Muscle of leg (tissue), 11 donors: ENCODE results near the gene NBAS. TPM values are rescaled to one million over a fixed set of nuclear protein-coding genes. Genes with fewer than 3 reads are reported as not detected.
A peak's percentile ranks its signal among the peaks of the same experiment; 100 is the strongest.

Source experiments
- DNase-seq: peaks from one replicate; pipeline ENCODE4 v3.0.0; 2013
- H3K27ac ChIP-seq: one replicate; pipeline ENCODE4 v1.5.1; 2013; ENCODE audit warnings: mild to moderate bottlenecking, low read length, control low read depth
- H3K27me3 ChIP-seq: one replicate; pipeline ENCODE4 v1.6.1; 2013; ENCODE audit warnings: low read length; ENCODE audit not compliant: control insufficient read depth, insufficient read depth
- H3K36me3 ChIP-seq: one replicate; pipeline ENCODE4 v1.6.1; 2013; ENCODE audit warnings: low read length; ENCODE audit not compliant: control insufficient read depth, insufficient read depth
- H3K4me1 ChIP-seq: one replicate; pipeline ENCODE4 v1.6.1; 2013; ENCODE audit warnings: low read length; ENCODE audit not compliant: control insufficient read depth, insufficient read depth
- H3K4me3 ChIP-seq: one replicate; pipeline ENCODE4 v1.5.1; 2013; ENCODE audit warnings: low read length, control low read depth
- H3K9me3 ChIP-seq: replicated peaks from 2 replicates; pipeline ENCODE4 v1.6.1; 2013; ENCODE audit warnings: low read depth, low read length; ENCODE audit not compliant: control insufficient read depth
- WGBS: methylation state at CpG from one replicate; pipeline ENCODE4 v1.1.5; 2013; ENCODE audit warnings: missing lambda C conversion rate; ENCODE audit not compliant: insufficient coverage; 5-methylcytosine and 5-hydroxymethylcytosine counted together
- polyA plus RNA-seq, 8 donors: library from polyadenylated mRNA; unstranded; fragments of 120-200 nt; gene quantifications; one replicate each; pipeline versions ENCODE4 v1.2.1 to v1.2.3, GENCODE V29; 2013; ENCODE audit warnings: inconsistent platforms in 1 of 8, low replicate concordance in 1 of 8; ENCODE audit not compliant: insufficient read length in 8 of 8, insufficient read depth in 1 of 8
- total RNA-seq: library from RNA; stranded (reverse); fragments of 120-200 nt; gene quantifications from one replicate; pipeline ENCODE4 v1.2.4, GENCODE V29; 2013

Gene NBAS
- total and polyA plus RNA-seq, 9 donors, result 33.3 to 57.5 (median 36.1) TPM

DNA sequence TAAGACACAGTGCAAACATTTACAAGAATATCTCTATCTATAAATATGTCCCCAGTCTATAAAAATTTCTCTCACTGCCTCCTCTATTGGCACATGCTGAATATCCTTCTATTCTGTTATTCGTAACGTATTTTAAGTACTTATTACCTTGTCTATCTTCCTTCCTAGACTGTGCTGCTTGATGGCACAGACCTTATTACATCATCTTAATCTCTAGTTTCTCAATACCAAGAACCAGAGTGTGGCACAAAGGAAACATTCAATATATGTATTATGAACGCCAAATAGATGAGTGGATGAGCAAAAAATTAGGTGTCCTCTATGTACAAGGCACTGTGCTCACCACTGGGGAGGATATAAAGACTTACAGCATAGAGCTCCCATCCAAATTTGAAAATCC, 282.8 kb downstream of the NBAS start:
- Histone ChIP-seq H3K27me3 (no peaks in the 10 kb centered on the region), H3K9me3 (no peaks in the 10 kb centered on the region), H3K27ac (no peak overlapping the region), H3K36me3 (peaks cover 11% of the 10 kb centered on the region), H3K4me1 (no peaks in the 10 kb centered on the region), H3K4me3 (no peak overlapping the region)
- no CpG with 5 or more reads among the region's 3 CpGs for WGBS
- DNase-seq, result no peak

- WGBS, result 50% methylated on average over 1 of the region's 2 CpGs
- Histone ChIP-seq H3K36me3 (peaks cover 7% of the 10 kb centered on the region), H3K4me1 (peaks cover 3% of the 10 kb centered on the region), H3K4me3 (no peak overlapping the region), H3K27ac (no peak overlapping the region), H3K9me3 (no peaks in the 10 kb centered on the region), H3K27me3 (no peaks in the 10 kb centered on the region)
- no peak for DNase-seq
These were observed 285.8 kb downstream of the NBAS start for GRCh38 chr2:15275346-15275745.

GRCh38 chr2:15273452-15273851, 287.7 kb downstream of the NBAS start:
- Histone ChIP-seq H3K9me3 (no peaks in the 10 kb centered on the region), H3K27ac (no peak overlapping the region), H3K4me3 (no peak overlapping the region), H3K36me3 (peaks cover 7% of the 10 kb centered on the region), H3K27me3 (no peaks in the 10 kb centered on the region), H3K4me1 (peaks cover 3% of the 10 kb centered on the region)
- no peak for DNase-seq
- no CpG with 5 or more reads among the region's 1 CpG for WGBS

- Histone ChIP-seq H3K27ac (no peak overlapping the region), H3K36me3 (peaks cover 10% of the 10 kb centered on the region), H3K4me3 (no peak overlapping the region), H3K27me3 (no peaks in the 10 kb centered on the region), H3K9me3 (no peaks in the 10 kb centered on the region), H3K4me1 (peaks cover 3% of the 10 kb centered on the region)
- WGBS, result 59% methylated on average over 2 of the region's 4 CpGs
- no peak for DNase-seq
These were observed 288.2 kb downstream of the NBAS start for GRCh38 chr2:15272942-15273341.

DNA sequence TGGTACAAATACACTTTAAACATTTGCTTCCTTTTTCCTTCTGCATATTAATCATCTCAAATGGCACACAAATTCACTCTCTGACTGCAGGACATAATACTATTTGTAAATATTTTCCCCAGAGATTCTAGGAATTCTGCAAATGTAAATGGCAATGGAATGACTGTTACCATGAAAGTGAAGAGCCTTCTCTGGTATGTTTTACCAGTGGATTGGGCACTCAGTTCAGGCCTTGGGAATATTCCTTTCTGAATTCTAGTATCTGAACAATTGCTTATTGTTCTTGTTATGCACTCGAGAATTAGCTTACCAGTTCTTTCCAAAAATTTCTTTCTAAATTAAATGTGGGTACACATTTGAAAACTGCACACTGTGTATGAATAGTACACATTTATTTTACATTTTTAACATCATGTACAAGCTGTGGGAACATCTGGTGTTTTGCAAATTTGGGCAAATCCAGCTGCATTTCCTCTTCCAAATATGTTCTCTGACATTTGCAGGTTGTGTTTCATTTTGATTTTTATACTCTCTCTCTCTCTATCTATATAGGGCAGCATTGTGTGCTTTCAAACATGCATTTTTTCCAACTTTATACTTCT, 289.1 kb downstream of the NBAS start:
- peak; percentile 20 for DNase-seq
- peaks cover 3% of the 10 kb centered on the region for H3K4me1 ChIP-seq
- H3K27me3 ChIP-seq, result no peaks in the 10 kb centered on the region
- no peak overlapping the region for H3K4me3 ChIP-seq
- H3K36me3 ChIP-seq, result peaks cover 10% of the 10 kb centered on the region
- H3K27ac ChIP-seq, result no peak overlapping the region
- no CpG with 5 or more reads among the region's 1 CpG for WGBS
- H3K9me3 ChIP-seq, result no peaks in the 10 kb centered on the region

DNA sequence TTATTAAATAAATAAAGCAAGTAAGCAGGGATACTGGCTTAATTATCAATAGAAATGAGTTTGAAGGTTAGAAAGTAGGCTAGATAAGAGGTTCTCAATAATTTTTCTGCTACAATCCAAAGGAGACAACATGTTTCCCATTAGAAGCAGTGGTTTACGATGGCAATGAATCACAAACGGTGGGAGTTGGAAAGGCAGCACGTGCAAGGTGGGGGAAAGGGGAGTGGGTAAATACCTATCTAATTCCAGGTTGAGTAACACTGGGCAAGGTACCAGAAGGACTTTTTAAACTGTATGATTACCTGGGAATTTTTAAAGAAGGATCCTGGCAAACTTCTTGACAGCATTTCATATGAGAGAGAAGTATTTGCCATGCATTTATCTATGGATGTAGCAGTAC, 289.9 kb downstream of the NBAS start:
- WGBS, result 23% methylated on average over 3 of the region's 3 CpGs

DNA sequence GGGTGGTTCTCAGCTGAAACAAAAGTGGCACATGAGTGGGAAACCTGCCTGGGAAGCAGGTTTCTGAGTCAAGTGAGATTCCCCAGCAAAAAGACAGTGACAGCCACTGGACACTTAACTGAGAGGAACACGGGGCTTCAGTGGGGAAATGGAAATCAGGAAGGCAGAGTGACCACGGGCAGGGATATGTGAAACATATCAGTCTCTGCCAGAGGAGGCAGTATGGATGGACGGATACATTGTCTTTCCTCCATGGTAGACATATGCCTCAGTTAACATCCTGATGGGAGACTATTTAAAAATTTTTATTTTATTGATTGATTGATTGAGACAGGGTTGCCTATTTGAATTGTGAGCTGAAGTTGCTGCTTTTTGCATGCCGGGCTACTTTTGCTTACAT, 292.1 kb downstream of the NBAS start:
- Histone ChIP-seq H3K4me1 (peaks cover 3% of the 10 kb centered on the region), H3K27me3 (no peaks in the 10 kb centered on the region), H3K27ac (no peak overlapping the region), H3K36me3 (peaks cover 3% of the 10 kb centered on the region), H3K4me3 (no peak overlapping the region), H3K9me3 (no peaks in the 10 kb centered on the region)
- 80% methylated on average over 2 of the region's 4 CpGs for WGBS
- no peak for DNase-seq

More for the DNA sequence above, 289.9 kb downstream of the NBAS start:
- no peak overlapping the region for H3K4me3 ChIP-seq
- H3K27me3 ChIP-seq, result no peaks in the 10 kb centered on the region
- no peak overlapping the region for H3K27ac ChIP-seq
- DNase-seq, result no peak
- no peaks in the 10 kb centered on the region for H3K9me3 ChIP-seq
- H3K36me3 ChIP-seq, result peaks cover 10% of the 10 kb centered on the region
- H3K4me1 ChIP-seq, result peaks cover 3% of the 10 kb centered on the region

DNA sequence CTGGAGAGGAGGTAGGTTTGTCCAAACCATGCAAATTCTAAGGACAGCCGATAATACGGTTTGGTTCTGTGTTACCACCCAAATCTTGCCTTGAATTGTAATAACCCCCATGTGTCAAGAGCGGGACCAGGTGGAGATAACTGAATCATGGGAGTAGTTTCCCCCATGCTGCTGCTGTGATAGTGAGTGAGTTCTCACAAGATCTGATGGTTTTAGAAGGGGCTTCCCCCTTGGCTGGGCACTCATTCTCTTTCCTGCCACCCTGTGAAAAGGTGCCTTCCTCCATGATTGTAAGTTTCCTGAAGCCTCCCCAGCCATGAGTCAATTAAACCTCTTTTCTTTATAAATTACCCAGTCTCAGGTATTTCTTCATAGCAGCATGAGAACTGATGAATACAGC, 295.2 kb downstream of the NBAS start:
- WGBS, result no CpG with 5 or more reads among the region's 3 CpGs
- H3K4me3 ChIP-seq, result no peak overlapping the region
- no peaks in the 10 kb centered on the region for H3K27me3 ChIP-seq
- peaks cover 3% of the 10 kb centered on the region for H3K36me3 ChIP-seq
- DNase-seq, result no peak
- peaks cover 3% of the 10 kb centered on the region for H3K4me1 ChIP-seq
- H3K27ac ChIP-seq, result no peak overlapping the region
- H3K9me3 ChIP-seq, result no peaks in the 10 kb centered on the region

- DNase-seq, result peak; percentile 84
- H3K9me3 ChIP-seq, result peaks cover 3% of the 10 kb centered on the region
- no peak overlapping the region for H3K27ac ChIP-seq
- no peaks in the 10 kb centered on the region for H3K27me3 ChIP-seq
- WGBS, result 43% methylated on average over 3 of the region's 8 CpGs
- H3K36me3 ChIP-seq, result peaks cover 6% of the 10 kb centered on the region
- no peak overlapping the region for H3K4me3 ChIP-seq
- H3K4me1 ChIP-seq, result peaks cover 3% of the 10 kb centered on the region
These were observed 297.0 kb downstream of the NBAS start for GRCh38 chr2:15263976-15264685.

GRCh38 chr2:15262792-15263191, 298.3 kb downstream of the NBAS start:
- H3K36me3 ChIP-seq, result peaks cover 2% of the 10 kb centered on the region
- no peak overlapping the region for H3K27ac ChIP-seq
- peaks cover 12% of the 10 kb centered on the region for H3K9me3 ChIP-seq
- no peaks in the 10 kb centered on the region for H3K27me3 ChIP-seq
- WGBS, result no CpG with 5 or more reads among the region's 2 CpGs
- peaks cover 3% of the 10 kb centered on the region for H3K4me1 ChIP-seq
- DNase-seq, result no peak
- no peak overlapping the region for H3K4me3 ChIP-seq
